HEK293T (cell line): Measurements from ENCODE around the gene COL4A5.

ENCODE experiments used
- BHLHE40 ChIP-seq: fragments of 450-650 bp; IDR thresholded peaks from 2 replicates; pipeline ENCODE4 v1.6.1; 2016; ENCODE audit warnings: mild to moderate bottlenecking, moderate library complexity, borderline replicate concordance
- ELF4 ChIP-seq: fragments of 450-650 bp; IDR thresholded peaks from 2 replicates; pipeline ENCODE4 v1.6.1; 2017; ENCODE audit warnings: antibody characterized with exemption
- HDGF ChIP-seq: fragments of 450-650 bp; IDR thresholded peaks from 2 replicates; pipeline ENCODE4 v1.6.1; 2017; ENCODE audit warnings: antibody characterized with exemption, borderline replicate concordance
- L3MBTL2 ChIP-seq: fragments of 450-650 bp; conservative IDR thresholded peaks from 2 replicates; pipeline ENCODE4 v1.6.1; 2016; ENCODE audit warnings: mild to moderate bottlenecking
- NFRKB ChIP-seq: fragments of 450-650 bp; IDR thresholded peaks from 2 replicates; pipeline ENCODE4 v1.6.1; 2016; ENCODE audit warnings: mild to moderate bottlenecking, moderate library complexity
- TARDBP ChIP-seq: fragments of 450-650 bp; IDR thresholded peaks from 2 replicates; pipeline ENCODE4 v1.6.1; 2016
- ZNF384 ChIP-seq: fragments of 450-650 bp; IDR thresholded peaks from 2 replicates; pipeline ENCODE4 v1.6.1; 2016

GRCh38 chrX:108438110-108438623, 1.5 kb upstream of the COL4A5 start, which contains the start of gene COL4A6:
- TF ChIP-seq NFRKB (no peak), ZNF384 (no peak), ELF4 (no peak), L3MBTL2 (no peak), BHLHE40 (no peak), TARDBP (no peak), HDGF (no peak)
